MCF 10A (cell line): ENCODE data around the gene ACSL1. TPM values are rescaled to one million over a fixed set of nuclear protein-coding genes. Genes with fewer than 3 reads are reported as not detected.
A peak's percentile ranks its signal among the peaks of the same experiment; 100 is the strongest.

Source experiments
- BruUV-seq: library from RNA; stranded (reverse); fragments of 400-500 nt; replicated peaks from 2 replicates; lab custom pipeline; 2021; lab: Mats Ljungman, UMichigan
- CTCF ChIA-PET: fragments of 300-600 bp; sonication (Branson Sonifier 250); formaldehyde crosslinking; extraction: SDS; loops from one replicate; lab custom pipeline; 2021; ENCODE audit warnings: antibody characterized with exemption, inconsistent platforms; lab: Yijun Ruan, JAX
- POLR2A ChIA-PET: fragments of 300-600, 350-650 bp; sonication (Branson Sonifier 250); formaldehyde crosslinking; extraction: SDS; loops from one replicate; lab custom pipeline; 2020; ENCODE audit warnings: antibody characterized with exemption, inconsistent platforms; lab: Yijun Ruan, JAX
- DNase-seq: peaks from one replicate; pipeline ENCODE4 v3.0.0-alpha.2; 2018; ENCODE audit not compliant: unreplicated experiment
- H3K27ac Mint-ChIP-seq: one replicate; pipeline ENCODE4 v1.8.0; 2022; ENCODE audit warnings: mild to moderate bottlenecking, low read depth, mixed read lengths; ENCODE audit not compliant: unreplicated experiment
- H3K27me3 Mint-ChIP-seq: one replicate; pipeline ENCODE4 v1.8.0; 2022; ENCODE audit warnings: mixed read lengths; ENCODE audit not compliant: insufficient read depth, unreplicated experiment
- H3K36me3 Mint-ChIP-seq: one replicate; pipeline ENCODE4 v1.8.0; 2022; ENCODE audit warnings: mild to moderate bottlenecking, moderate library complexity, mixed read lengths; ENCODE audit not compliant: insufficient read depth, unreplicated experiment
- H3K4me1 Mint-ChIP-seq: one replicate; pipeline ENCODE4 v1.8.0; 2022; ENCODE audit warnings: mixed read lengths; ENCODE audit not compliant: insufficient read depth, unreplicated experiment
- H3K4me3 Mint-ChIP-seq: one replicate; pipeline ENCODE4 v1.8.0; 2022; ENCODE audit warnings: mild to moderate bottlenecking, moderate library complexity, mixed read lengths; ENCODE audit not compliant: unreplicated experiment
- H3K9me3 Mint-ChIP-seq: one replicate; pipeline ENCODE4 v1.8.0; 2022; ENCODE audit warnings: mixed read lengths; ENCODE audit not compliant: unreplicated experiment
- intact Hi-C: fragments of 100-400 bp; cut with micrococcal nuclease; formaldehyde crosslinking; loops from 2 replicates; pipeline ENCODE4 v1.14.1; 2022
- total RNA-seq: library from RNA; stranded (reverse); gene quantifications from 2 replicates; pipeline ENCODE4 v1.2.3, GENCODE V29; 2022
- TF ChIP-seq, protein P1 (sequence below): fragments of 200-600 bp; IDR thresholded peaks from one replicate; pipeline ENCODE4 v1.8.0; 2022; ENCODE audit warnings: antibody characterized with exemption, mild to moderate bottlenecking; ENCODE audit not compliant: unreplicated experiment

ACSL1 gene
- total RNA-seq, 1 experiment from 2014 or later: 105 TPM

DNA sequence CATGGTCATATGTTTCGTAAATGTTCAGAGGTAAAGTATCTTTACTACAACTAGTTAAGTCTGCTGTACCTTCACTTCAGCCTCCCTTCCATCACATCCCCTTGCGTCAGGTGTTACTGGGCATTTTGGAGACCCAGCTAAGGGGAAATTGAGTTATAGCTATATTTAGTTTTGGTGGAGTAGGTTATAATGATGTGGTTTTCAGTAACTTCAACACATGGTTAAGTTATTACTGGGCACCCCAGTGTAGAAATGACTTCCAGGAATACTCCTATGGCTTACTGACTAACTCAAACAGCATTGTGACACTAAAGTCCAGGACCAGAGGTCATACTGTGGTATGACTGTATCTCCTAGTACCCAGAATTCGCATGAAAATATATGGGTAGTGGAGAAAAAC is 23.4 kb upstream of the ACSL1 start:
- Mint-ChIP-seq H3K4me1 (peaks cover 13% of the 10 kb centered on the region), H3K9me3 (no peaks in the 10 kb centered on the region), H3K27ac (no peak overlapping the region), H3K27me3 (no peaks in the 10 kb centered on the region), H3K4me3 (no peak overlapping the region), H3K36me3 (no peaks in the 10 kb centered on the region)
- no TSS peak for BruUV-seq
- POLR2A ChIA-PET: interaction anchor here (1.0 kb wide), 2 partner anchors 10 to 62 kb away, joined by 3 to 4 read pairs; no protein-coding TSS in a partner anchor
- CTCF ChIA-PET: no interaction called here
- no peak for DNase-seq
- intact Hi-C loops: no loop called here
- TF ChIP-seq, protein P1, sequence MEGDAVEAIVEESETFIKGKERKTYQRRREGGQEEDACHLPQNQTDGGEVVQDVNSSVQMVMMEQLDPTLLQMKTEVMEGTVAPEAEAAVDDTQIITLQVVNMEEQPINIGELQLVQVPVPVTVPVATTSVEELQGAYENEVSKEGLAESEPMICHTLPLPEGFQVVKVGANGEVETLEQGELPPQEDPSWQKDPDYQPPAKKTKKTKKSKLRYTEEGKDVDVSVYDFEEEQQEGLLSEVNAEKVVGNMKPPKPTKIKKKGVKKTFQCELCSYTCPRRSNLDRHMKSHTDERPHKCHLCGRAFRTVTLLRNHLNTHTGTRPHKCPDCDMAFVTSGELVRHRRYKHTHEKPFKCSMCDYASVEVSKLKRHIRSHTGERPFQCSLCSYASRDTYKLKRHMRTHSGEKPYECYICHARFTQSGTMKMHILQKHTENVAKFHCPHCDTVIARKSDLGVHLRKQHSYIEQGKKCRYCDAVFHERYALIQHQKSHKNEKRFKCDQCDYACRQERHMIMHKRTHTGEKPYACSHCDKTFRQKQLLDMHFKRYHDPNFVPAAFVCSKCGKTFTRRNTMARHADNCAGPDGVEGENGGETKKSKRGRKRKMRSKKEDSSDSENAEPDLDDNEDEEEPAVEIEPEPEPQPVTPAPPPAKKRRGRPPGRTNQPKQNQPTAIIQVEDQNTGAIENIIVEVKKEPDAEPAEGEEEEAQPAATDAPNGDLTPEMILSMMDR: no peak

DNA sequence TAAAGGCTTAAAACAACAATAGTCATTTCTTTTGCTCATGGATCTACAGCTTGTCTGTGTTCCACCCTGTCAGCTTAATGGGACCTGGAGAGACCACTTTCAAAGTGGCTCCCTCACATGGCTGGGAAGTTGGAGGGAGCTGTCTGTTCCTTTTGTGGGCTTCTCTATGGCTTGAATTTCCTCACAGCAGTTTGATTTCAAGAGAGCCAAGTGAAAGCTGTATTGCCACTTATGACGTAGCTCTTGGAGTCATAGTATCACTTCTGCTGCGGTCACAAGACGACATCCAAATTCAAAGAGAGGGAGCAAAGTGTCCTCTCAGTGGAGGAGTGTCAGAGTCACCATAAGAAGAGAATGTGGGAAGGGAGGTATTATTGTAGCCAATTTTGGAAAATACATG is 22.7 kb upstream of the ACSL1 start:
- H3K27ac Mint-ChIP-seq: no peak overlapping the region
- ChIA-PET POLR2A (interaction anchor here (0.7 kb wide), 1 partner anchor 238 kb away, joined by 3 read pairs; no protein-coding TSS in a partner anchor), CTCF (interaction anchor here (0.5 to 0.6 kb wide), 3 partner anchors 16 to 1285 kb away, joined by 3 read pairs; no protein-coding TSS in a partner anchor)
- H3K36me3 Mint-ChIP-seq: no peaks in the 10 kb centered on the region
- BruUV-seq: no TSS peak
- no peaks in the 10 kb centered on the region for H3K9me3 Mint-ChIP-seq
- H3K4me3 Mint-ChIP-seq: no peak overlapping the region
- intact Hi-C loops: no loop called here
- no peaks in the 10 kb centered on the region for H3K27me3 Mint-ChIP-seq
- H3K4me1 Mint-ChIP-seq: peaks cover 13% of the 10 kb centered on the region
- no peak for DNase-seq
- TF ChIP-seq, protein P1: no peak

DNA sequence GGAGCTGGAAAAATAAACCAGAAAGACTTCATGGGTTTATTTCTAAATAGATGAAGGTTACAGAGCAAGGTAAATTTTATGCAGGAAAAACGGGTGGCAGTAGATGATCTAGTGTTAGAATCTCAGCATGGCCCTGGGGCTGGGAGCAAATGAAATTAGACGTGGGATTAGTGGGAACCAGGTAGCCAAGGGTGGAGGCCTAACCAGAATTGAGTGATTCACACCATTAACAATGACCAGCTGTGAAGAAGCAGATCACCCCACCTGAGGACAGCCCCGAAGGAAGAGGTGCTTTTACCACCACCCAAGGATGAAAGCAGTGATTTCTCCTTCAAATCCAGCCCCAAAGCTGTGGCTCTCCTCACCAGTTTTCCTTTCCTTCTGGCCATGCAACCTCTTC is 20.8 kb upstream of the ACSL1 start:
- intact Hi-C loops: no loop called here
- no peaks in the 10 kb centered on the region for H3K36me3 Mint-ChIP-seq
- no peaks in the 10 kb centered on the region for H3K27me3 Mint-ChIP-seq
- no peaks in the 10 kb centered on the region for H3K9me3 Mint-ChIP-seq
- no peak for DNase-seq
- CTCF ChIA-PET: interaction anchor here (0.7 to 1.3 kb wide), 2 partner anchors 137 to 198 kb away, joined by 3 read pairs; no protein-coding TSS in a partner anchor
- no peak overlapping the region for H3K4me3 Mint-ChIP-seq
- POLR2A ChIA-PET: interaction anchor here (1.4 to 2.5 kb wide), 7 partner anchors 13 to 132 kb away, joined by 3 to 35 read pairs (median 9); partner anchors contain the start of gene CENPU
- no TSS peak for BruUV-seq
- TF ChIP-seq, protein P1: no peak
- peaks cover 13% of the 10 kb centered on the region for H3K4me1 Mint-ChIP-seq
- peak overlapping the region; percentile 69 for H3K27ac Mint-ChIP-seq

DNA sequence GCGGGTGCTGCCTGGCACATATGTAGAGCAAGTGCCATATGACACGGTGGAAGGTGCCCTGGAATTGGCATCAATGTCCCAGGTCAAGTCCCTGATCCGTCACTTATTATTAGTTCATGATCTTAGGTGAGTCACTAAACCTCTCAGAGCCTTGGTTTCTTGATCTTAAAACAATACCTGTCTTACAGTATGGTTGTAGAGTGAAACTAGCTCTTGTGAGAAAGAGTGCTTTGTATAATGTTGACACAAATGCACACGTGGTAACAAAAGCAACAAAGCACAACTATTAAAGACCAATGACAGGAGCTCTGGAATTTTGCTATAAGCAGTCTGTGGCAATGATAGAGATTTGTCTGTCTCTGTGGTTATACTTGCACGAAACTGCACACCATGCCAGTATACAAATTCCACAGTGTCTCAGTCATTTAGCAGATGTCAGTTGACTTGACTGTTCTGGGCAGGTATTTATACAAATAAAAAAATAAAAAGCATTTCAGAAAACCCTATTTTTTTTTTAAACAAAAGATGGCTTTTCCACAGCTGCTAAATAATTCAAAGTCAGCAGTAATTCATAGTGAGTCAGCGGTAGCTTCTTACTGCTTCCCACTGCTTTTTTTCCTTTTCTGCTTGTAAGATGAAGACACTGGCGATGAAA is 19.7 kb upstream of the ACSL1 start:
- H3K36me3 Mint-ChIP-seq: no peaks in the 10 kb centered on the region
- peaks cover 13% of the 10 kb centered on the region for H3K4me1 Mint-ChIP-seq
- DNase-seq: peak; percentile 84
- H3K9me3 Mint-ChIP-seq: no peaks in the 10 kb centered on the region
- peak overlapping the region; percentile 69 for H3K27ac Mint-ChIP-seq
- intact Hi-C loops: no loop called here
- no peaks in the 10 kb centered on the region for H3K27me3 Mint-ChIP-seq
- no peak overlapping the region for H3K4me3 Mint-ChIP-seq
- TF ChIP-seq, protein P1: no peak
- no TSS peak for BruUV-seq
- ChIA-PET POLR2A (interaction anchor here (0.6 to 2.5 kb wide), 23 partner anchors 9 to 857 kb away, joined by 3 to 35 read pairs (median 4); partner anchors contain the start of gene CENPU), CTCF (interaction anchor here (0.6 to 1.3 kb wide), 5 partner anchors 9 to 164 kb away, joined by 3 to 4 read pairs (median 3); no protein-coding TSS in a partner anchor)
